ENCODE results near the gene CALD1. TPM values are rescaled to one million over a fixed set of nuclear protein-coding genes. Genes with fewer than 3 reads are reported as not detected.

The CALD1 gene
- total RNA-seq, 3 donors from 2014 or later = 40.3 to 1,241 (median 134) TPM

- H3K36me3 ChIP-seq (ENCODE audit: low read depth) = no peaks in the 10 kb centered on the region
- intact Hi-C loops (cut with DNase I, micrococcal nuclease) = no loop called here
- no peaks in the 10 kb centered on the region for H3K9me3 ChIP-seq
- ATAC-seq (no peak), DNase-seq (no peak)
- H3K4me1 ChIP-seq (ENCODE audit: low read depth) = peaks cover 10% of the 10 kb centered on the region
- no peak overlapping the region for H3K4me3 ChIP-seq
- TF ChIP-seq, protein P1, sequence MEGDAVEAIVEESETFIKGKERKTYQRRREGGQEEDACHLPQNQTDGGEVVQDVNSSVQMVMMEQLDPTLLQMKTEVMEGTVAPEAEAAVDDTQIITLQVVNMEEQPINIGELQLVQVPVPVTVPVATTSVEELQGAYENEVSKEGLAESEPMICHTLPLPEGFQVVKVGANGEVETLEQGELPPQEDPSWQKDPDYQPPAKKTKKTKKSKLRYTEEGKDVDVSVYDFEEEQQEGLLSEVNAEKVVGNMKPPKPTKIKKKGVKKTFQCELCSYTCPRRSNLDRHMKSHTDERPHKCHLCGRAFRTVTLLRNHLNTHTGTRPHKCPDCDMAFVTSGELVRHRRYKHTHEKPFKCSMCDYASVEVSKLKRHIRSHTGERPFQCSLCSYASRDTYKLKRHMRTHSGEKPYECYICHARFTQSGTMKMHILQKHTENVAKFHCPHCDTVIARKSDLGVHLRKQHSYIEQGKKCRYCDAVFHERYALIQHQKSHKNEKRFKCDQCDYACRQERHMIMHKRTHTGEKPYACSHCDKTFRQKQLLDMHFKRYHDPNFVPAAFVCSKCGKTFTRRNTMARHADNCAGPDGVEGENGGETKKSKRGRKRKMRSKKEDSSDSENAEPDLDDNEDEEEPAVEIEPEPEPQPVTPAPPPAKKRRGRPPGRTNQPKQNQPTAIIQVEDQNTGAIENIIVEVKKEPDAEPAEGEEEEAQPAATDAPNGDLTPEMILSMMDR (IDR thresholded peaks at IDR 0.05) = no peak
These were observed 208.7 kb downstream of the CALD1 start for GRCh38 chr7:134988161-134988560.

DNA sequence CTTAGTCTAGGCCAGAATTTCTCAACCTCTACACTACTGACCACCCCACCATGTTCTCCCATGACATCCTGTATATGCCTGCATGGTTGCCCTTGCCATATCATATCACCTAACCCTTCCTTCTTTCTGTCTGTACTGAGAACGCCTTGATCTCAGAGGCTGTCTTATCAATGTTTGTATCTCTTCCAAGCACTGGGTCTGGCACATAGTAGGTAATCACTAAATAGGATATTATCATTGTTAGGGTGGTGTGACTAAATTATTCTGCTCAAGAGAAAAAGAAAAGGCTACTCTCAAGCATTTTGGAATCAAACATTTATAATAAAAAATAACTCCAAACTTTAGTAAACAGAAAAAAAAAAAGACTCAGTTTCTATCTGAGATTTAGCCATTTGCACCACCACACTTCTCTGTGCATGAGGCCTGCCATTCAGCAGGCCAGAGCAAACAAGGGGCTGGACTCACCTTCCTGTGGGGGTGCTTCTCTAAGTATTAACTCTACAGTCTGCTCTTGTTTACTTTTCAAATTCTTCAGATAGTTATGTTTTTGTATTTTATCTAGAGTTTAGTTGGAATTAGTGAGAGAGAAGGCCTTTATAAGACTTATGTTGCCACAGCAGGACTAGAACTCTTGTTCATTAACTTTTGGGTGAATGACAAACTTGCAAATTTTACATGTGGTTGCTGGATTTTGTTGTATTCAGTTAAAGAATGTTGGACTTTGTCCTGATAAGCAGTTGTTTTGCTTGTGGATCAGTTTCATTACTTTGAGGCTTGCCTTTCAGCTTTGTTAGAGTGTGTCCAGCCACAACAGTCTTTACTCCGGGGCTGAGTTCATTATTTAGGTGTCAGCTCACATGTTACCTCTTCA lies 212.3 kb downstream of the CALD1 start:
- peaks cover 5% of the 10 kb centered on the region for H3K4me1 ChIP-seq (ENCODE audit: low read depth)
- no peak for ATAC-seq
- H3K36me3 ChIP-seq (ENCODE audit: low read depth) = no peaks in the 10 kb centered on the region

DNA sequence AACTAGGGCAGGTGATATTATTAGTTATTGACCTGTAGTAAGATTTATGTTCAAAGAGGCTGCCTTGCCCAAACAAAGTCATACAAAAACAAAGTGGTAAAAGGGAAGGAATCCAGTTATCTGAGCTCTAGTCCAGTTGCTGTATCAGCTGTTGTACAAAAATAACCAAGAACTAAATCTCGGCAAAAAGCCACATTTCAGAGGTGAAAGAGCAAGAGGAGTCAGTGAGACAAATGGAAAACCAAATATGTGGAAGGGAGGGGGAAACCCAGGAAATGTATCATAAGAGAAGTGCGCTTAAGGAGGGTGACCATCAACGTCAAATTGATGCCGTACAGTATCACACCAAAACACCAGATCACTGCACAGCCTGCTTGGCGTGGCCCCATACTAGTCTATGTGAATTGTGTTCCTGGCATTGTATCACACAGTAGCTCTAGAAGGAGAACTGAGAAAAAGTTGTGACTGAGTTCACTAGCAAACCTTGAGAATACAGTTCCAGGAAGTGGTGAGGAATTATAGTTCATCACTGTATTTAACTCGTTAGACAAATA lies 213.3 kb downstream of the CALD1 start:
- DNase-seq = peak in 1 of 3 donors; percentile 9
- peak; percentile 45 for ATAC-seq
- Histone ChIP-seq H3K4me1 (ENCODE audit: low read depth) (no peaks in the 10 kb centered on the region), H3K36me3 (ENCODE audit: low read depth) (no peaks in the 10 kb centered on the region), H3K9me3 (no peaks in the 10 kb centered on the region), H3K4me3 (no peak overlapping the region)
- intact Hi-C loops (cut with DNase I, micrococcal nuclease) = no loop called here
- TF ChIP-seq, protein P1 (IDR thresholded peaks at IDR 0.05) = no peak

More for the DNA sequence above, 212.3 kb downstream of the CALD1 start:
- Histone ChIP-seq H3K4me3 (no peak overlapping the region), H3K9me3 (no peaks in the 10 kb centered on the region)
- DNase-seq = no peak
- intact Hi-C loops (cut with DNase I, micrococcal nuclease) = no loop called here
- TF ChIP-seq, protein P1 (IDR thresholded peaks at IDR 0.05) = no peak

DNA sequence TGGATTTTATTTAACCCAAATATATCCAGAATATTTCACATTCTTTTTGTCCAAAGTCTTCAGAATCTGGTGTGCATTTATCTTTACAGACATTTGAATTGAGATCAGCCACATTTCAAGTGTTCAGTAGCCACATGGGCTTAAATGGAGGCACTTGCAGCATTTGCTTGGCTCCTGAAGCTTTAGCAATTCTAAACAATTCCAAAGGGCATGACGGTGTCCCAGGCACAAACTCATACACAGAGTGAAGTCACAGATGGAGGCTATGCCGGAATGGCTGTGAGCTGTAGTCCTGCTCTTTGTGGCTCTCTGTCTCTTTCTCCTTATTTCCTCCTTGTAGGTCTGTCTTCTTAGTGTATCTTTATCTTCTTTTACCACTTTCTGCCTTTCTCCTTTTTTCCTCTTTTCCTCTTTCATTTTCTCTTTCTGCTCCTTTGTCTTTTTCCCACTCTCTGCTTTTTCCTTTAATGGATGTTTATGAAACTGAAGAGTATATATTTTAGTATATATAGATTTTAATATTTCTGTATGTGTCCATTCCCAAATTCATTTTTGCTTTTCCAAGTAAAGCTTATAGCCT lies 214.5 kb downstream of the CALD1 start:
- Histone ChIP-seq H3K4me1 (ENCODE audit: low read depth) (no peaks in the 10 kb centered on the region), H3K36me3 (ENCODE audit: low read depth) (no peaks in the 10 kb centered on the region), H3K4me3 (no peak overlapping the region), H3K9me3 (no peaks in the 10 kb centered on the region)
- TF ChIP-seq, protein P1 (IDR thresholded peaks at IDR 0.05) = no peak
- DNase-seq (no peak), ATAC-seq (no peak)
- intact Hi-C loops (cut with DNase I, micrococcal nuclease) = no loop called here

GRCh38 chr7:134995239-134996096 lies 216.0 kb downstream of the CALD1 start:
- Histone ChIP-seq H3K36me3 (ENCODE audit: low read depth) (no peaks in the 10 kb centered on the region), H3K4me1 (ENCODE audit: low read depth) (no peaks in the 10 kb centered on the region), H3K4me3 (no peak overlapping the region), H3K9me3 (no peaks in the 10 kb centered on the region)
- peak in 1 of 3 donors; percentile 7 for DNase-seq
- TF ChIP-seq, protein P1 (IDR thresholded peaks at IDR 0.05) = no peak
- intact Hi-C loops (cut with DNase I, micrococcal nuclease) = no loop called here
- peak; percentile 52 for ATAC-seq
